HG03469 (cell line): ENCODE measurements around the gene TLDC2.
"Not testable (repeated sequence)": the region's sequence is repeated elsewhere in the genome, so short reads cannot be mapped to it uniquely, and the experiment has no call there.

Experiments
- ATAC-seq: cut with Tn5 transposase; IDR thresholded peaks from one replicate; pipeline ENCODE4 v1.9.1; 2021; ENCODE audit warnings: mild to moderate bottlenecking, moderate library complexity, moderate number of reproducible peaks; ENCODE audit not compliant: unreplicated experiment

Gene TLDC2

DNA sequence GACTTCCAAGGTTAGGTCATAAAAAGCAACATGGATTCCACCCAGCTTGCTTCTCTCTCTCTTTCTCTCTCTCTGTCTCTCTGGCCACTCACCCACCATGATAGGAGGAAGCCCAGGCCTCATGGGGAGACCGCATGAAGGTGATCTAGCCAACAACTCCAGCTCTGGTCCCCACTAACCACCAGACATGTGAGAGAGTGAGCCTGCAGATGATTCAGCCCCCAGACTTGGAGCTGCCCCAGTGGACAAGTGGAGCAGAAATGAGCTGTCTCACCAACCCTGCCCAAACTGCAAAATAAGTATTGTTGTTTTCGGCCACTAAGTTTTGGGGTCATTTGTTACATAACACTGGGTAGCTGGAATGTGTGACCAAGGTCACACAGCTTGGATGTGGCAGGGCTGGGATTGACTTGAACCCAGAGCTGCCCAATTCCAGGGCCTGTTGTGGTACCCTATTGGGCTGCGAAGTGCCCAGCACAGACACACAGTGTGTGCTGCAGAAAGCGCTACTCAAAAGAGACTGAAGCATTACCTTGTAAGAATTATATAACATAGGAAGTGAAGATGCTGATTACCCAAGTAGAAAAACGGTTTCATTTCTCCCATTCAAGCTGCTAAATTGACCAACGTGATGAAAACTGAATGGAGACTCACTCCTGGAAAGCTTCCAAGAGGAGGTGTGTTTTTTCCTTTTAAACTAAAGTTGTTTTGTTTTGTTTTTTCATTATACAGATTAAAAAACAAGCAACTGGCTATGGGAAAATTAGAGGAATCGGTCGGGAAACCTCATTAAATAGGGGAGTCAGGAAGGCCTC lies 9.1 kb upstream of the TLDC2 start:
- no peak for ATAC-seq

DNA sequence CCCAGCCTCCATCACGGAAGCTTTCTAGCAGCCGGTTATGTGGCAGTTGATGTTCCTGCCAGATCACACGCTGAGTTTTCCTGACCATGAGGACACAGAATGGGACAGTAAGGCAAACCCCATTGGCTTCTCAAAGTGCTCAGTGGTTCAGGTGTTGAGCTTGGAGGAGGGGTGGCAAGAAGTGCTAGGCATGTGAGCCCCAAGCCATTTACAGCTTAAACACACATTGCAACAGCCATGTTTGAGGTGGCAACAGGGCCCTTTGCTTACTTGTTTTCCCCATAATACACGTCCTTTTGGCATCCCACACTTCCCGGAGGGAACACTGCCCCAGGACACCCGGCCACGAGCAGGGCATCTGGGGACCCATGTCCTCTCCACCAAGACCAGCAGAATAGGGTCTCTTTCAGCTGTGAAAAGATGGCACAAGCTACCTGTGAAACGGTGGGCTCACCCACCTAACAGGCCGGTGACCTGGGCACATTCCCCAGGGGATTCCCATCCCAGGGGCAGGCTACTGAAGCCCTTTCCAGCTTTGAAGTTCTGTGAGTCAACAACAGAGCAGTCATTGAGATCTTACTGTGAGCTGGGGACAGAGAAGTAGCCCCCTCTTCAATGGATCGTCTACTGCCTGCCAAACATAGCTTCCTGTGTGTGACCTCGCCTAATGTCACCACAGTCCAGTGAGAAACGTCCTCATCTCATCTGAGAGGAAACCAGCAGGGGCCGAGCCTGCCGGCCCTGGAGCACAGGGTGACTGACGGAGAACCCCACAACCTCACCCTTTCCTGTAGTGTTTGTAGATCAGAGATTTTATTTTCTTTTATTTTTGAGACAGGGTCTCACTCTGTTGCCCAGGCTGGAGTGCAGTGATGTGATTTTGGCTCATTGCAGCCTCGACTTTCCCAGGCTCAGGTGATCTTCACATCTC lies 4.0 kb upstream of the TLDC2 start:
- no peak for ATAC-seq

GRCh38 chr20:36872852-36873251 lies 3.1 kb upstream of the TLDC2 start:
- ATAC-seq: no peak

DNA sequence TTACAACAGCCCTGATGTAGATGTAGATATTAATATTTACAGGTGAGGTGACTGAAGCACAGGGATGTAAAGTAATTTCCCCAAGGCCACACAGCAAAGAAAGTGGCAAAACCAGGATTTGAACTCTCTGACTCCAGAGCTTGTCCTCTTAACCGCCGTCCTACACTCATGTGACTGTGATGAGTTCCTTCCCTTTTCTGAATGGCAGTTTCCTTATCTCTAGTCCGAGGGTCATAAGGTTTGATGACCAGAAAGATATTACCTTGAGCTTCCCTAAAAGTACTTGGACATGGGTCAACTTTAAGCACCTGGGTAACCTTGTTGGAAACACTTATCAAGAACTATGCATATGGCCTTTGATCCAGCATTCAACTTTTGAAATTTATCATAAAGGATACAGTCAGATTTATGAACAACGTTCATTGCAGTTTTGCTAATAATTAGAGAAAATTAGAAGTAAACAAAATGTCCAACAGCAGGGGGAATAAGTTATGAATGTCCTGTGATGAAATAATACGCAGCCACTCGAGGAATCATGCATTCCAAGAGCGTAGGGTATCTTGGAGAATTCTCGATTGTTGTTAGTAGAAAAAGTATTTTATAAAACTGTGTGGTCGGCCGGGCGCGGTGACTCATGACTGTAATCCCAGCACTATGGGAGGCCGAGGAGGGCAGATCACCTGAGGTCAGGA lies 2.3 kb upstream of the TLDC2 start:
- ATAC-seq: no peak

DNA sequence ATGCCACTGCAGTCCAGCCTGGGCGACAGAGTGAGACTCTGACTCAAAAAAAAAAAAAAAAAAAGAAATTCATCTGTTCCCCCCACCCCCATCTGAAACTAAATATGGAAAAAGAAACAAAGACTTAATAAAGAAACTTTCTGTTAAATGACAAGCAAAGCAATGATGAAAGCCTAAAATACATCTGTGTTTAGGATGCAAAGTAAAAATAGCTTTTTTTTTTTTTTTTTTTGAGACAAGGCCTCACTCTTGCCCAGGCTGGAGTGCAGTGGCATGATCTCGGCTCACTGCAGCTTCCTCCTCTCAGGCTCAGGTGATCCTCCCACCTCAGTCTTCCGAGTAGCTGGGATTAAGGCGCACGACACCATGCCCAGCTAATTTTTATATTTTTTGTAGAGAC lies 845 bp upstream of the TLDC2 start:
- ATAC-seq: not testable (repeated sequence)

GRCh38 chr20:36876473-36876833 lies 515 bp downstream of the TLDC2 start:
- no peak for ATAC-seq

GRCh38 chr20:36878941-36879340 lies 3.0 kb downstream of the TLDC2 start:
- ATAC-seq: no peak

DNA sequence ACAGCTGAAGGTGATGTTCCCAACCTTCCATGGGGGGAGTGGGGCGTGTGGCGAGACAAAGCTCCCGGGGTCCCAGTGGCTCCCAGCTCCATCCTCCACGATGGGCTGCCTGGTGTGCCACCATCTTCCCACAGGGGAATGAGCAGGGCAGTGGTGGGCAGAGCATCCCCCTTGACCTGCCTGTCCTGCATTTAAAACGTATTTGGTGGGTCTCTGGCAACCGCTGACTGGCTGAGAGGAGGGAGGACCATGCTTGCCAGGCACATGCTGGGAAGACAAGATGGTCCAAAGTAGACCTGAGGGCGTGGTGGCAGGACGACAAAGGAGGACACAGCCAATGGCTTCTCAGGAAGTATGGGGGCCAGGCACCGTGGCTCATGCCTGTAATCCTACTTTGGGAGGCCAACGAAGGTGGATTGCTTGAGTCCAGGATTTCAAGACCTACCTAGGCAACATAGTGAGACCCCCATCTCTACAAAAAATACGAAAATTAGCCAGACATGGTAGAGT lies 4.9 kb downstream of the TLDC2 start:
- no peak for ATAC-seq

DNA sequence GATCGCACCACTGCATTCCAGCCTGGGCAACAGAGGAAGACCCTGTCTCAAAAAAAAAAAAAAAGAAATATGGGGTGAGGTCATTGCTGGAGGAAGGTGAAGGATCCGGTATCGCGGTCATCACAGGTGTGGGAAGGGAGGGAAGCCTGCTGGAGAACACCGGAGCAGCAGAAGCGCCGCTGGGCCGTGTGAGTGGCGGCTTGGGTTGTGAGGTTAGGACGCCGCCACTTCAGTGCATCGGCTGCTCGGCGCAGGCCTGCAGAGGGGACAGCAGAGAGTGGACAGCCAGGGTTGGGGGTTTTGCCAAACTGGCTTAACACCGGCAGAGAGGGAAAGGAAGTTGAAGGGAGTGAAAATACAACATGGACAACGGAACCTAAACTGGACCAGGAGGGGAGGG lies 5.4 kb downstream of the TLDC2 start:
- no peak for ATAC-seq

GRCh38 chr20:36881888-36882287 lies 6.0 kb downstream of the TLDC2 start:
- ATAC-seq: no peak

DNA sequence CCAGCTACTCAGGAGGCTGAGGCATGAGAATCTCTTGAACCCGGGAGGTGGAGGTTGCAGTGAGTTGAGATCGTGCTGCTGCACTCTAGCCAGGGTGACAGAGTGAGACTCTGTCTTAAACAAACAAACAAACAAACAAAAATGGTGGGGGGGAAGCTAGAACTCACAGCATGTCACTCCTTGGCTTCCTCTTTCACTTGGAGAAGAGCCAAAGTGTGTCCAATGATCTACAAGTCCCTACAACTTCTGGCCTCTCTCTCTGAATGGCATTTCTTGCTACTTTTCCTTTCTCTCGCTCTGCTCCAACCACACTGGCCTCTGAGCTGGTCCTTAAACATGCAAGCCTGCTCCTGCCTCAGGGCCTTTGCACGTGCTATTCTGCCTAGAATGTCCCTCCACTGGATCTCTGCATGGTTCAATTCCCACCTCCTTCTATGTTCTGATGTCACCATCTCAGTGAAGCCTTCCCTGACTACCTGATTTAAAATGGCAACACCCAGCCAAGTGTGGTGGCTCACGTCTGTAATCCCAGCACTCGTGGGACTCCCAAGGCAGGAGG lies 8.1 kb downstream of the TLDC2 start:
- no peak for ATAC-seq

DNA sequence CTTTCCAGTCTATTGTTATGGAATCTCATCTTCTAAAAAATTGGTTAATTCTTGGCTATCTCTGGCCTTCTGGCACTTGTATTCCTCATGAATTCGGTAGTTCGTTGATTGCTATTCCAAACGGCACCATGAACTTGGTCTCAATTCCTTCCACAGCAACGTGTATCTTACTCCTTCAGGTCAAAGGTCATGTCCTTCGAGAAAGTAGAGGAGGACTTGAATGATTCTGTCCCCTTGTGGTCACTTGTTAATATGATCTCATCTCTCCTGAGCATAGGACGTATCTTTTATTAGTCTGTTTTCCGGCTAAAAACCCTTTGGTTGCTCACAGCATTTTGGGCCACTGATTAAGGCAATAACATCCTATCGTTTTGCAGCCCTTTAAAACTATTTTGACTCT lies 9.4 kb downstream of the TLDC2 start:
- ATAC-seq: no peak

DNA sequence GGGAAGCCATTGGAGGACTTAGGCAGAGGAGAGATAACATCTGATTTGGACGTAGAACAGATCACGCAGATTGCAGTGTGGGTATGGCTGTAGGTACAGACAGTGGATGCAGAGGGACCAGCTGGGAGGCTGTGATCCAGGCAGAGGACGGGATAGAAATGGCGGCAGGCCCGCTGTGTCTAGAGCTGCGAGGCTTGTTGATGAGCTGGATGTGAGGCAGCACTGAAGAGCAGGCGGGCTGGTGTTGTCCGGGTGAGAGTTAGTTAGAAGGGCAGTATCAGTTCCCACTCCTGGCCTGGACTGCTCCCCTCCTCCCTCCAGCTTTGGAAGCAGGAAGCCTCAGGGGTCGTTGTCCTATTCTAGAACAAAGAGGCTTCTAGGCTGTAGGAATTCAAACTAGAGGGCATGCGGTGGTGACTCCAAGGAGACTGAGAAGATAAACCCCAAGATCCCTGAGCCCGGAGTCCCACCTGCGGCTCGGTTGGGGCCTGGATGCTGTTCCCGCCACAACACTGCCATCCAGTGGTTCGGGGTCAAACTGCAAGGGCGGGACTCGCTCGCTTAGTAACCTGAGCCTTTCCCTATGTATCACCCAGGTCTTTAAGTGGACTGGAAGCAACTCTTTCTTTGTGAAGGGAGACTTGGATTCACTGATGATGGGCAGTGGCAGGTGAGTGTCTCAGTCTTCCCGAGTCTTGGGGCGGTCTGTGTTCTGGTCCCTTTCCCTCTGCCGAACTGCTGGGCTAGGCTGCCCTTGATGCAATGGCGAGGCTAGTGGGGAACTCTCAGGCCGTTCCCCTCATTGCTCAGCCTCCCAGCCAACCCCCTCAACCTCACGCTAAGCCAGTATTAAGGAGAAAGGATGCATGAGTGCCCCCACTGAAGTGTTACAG lies 11.2 kb downstream of the TLDC2 start:
- ATAC-seq: no peak

DNA sequence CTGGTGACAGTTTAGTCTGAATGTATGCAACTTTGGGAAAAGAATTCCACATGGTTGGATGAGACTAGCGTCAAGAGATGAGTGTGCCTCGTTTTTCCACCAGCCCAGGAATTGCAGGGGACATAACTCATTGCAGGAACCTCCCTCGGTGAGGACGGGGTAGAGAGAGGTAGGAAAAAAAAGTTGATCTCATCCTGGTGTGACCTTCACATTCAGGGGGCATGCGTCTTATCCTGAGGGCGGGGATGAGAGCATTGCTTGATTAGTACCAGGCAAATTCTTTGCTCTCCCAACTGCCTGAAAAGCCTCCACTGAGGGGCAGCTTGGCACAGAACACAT lies 11.8 kb downstream of the TLDC2 start:
- ATAC-seq: no peak

DNA sequence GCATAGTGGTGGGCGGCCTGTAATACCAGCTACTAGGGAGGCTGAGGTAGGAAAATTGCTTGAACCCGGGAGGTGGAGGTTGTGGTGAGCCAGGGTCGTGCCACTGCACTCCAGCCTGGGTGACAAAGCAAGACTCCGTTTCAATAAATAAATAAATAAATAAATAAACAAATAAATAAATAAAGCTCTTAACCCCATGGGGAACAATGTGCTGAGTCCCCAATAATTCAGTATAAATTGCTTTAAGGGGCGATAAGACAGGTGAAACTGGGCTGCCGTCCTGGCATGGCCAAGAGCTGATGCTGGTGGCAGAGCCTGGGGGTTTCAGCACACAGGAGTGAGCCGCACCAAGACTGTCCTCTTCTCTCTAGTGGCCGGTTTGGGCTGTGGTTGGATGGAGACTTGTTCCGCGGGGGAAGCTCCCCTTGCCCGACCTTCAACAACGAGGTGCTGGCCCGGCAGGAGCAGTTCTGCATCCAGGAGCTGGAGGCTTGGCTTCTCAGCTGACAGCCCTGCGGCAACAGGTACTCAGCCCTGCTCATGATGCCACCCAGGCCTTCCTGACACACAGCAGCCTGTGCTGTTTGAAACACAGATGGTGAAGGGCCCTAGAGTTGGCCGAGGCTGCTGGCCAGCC lies 13.1 kb downstream of the TLDC2 start:
- ATAC-seq: no peak

- ATAC-seq: no peak
Measured at GRCh38 chr20:36890586-36890985, 14.6 kb downstream of the TLDC2 start.

GRCh38 chr20:36891211-36891610 lies 15.3 kb downstream of the TLDC2 start:
- no peak for ATAC-seq

- no peak for ATAC-seq
Measured at GRCh38 chr20:36893801-36894200, 17.9 kb downstream of the TLDC2 start.

DNA sequence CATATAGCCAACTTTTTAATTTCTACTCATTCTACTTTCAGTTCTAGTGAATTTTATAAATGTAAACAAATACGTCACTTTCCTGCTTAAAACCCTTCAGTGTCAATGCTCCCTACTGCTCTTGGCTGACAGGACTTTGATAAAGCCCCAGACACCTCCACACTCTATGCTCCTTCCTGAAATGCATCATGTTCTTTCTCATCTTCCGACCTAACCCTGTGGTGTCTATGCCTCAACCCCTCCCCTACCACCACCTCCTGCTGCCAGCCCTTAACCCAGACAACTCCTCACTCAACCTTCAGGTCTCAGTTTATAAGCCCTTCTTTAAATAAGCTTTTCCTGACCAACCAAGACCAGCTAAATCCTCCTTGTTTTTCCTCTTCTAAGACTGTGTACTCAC lies 19.1 kb downstream of the TLDC2 start:
- no peak for ATAC-seq

DNA sequence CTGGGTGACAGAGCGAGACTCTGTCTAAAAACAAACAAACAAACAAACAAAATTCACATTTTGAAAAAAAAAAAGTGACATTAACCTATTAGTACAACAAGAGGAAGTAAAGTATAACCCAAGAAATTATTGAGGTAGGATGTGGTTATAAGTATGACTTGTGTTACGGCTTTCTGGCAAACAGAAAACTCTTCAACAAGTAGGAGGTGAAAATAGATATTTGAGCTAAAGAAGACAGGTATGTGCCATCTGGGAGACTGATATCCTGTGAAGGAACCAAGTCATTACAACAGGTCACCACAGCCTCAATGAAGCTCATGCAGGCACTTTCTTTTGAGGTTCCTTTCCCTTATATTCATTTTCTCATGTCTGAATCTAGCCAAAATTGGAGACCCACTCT lies 28.8 kb downstream of the TLDC2 start:
- no peak for ATAC-seq
